GM18502 (cell line): ENCODE measurements around the gene ZNF329.
A peak's percentile ranks its signal among the peaks of the same experiment; 100 is the strongest.

Source experiments
- ATAC-seq: cut with Tn5 transposase; IDR thresholded peaks from one replicate; pipeline ENCODE4 v1.9.1; 2021; ENCODE audit warnings: mild to moderate bottlenecking; ENCODE audit not compliant: unreplicated experiment, poor library complexity

Gene ZNF329

GRCh38 chr19:58123354-58123753, 27.2 kb downstream of the ZNF329 start:
- no peak for ATAC-seq

- no peak for ATAC-seq
Measured at GRCh38 chr19:58118979-58119733, 31.4 kb downstream of the ZNF329 start.

- ATAC-seq, result no peak
Measured at GRCh38 chr19:58117841-58118575, 32.6 kb downstream of the ZNF329 start.

GRCh38 chr19:58108546-58108817, 42.1 kb downstream of the ZNF329 start:
- ATAC-seq, result no peak

GRCh38 chr19:58107778-58108545, 42.6 kb downstream of the ZNF329 start:
- no peak for ATAC-seq

- ATAC-seq, result no peak
Measured at GRCh38 chr19:58098682-58098998, 51.9 kb downstream of the ZNF329 start.

GRCh38 chr19:58097781-58098681, 52.6 kb downstream of the ZNF329 start, which contains the start of gene ZSCAN18:
Gene ZSCAN18, minus strand, starts transcription at chr19:58098231. Its CDS starts 7,964 bp downstream, at chr19:58090267.
- peak; percentile 76 for ATAC-seq

- ATAC-seq, result no peak
Measured at GRCh38 chr19:58097349-58097748, 53.2 kb downstream of the ZNF329 start.

GRCh38 chr19:58096884-58097283, 53.7 kb downstream of the ZNF329 start:
- ATAC-seq, result no peak

GRCh38 chr19:58095328-58095727, 55.3 kb downstream of the ZNF329 start:
- no peak for ATAC-seq

- no peak for ATAC-seq
Measured at GRCh38 chr19:58093071-58093470, 57.5 kb downstream of the ZNF329 start.

GRCh38 chr19:58091251-58091995, 59.2 kb downstream of the ZNF329 start:
- ATAC-seq, result no peak

- ATAC-seq, result no peak
Measured at GRCh38 chr19:58089846-58090245, 60.7 kb downstream of the ZNF329 start.

- no peak for ATAC-seq
Measured at GRCh38 chr19:58088521-58089052, 62.0 kb downstream of the ZNF329 start.

GRCh38 chr19:58086825-58087710, 63.5 kb downstream of the ZNF329 start:
- no peak for ATAC-seq

- ATAC-seq, result no peak
Measured at GRCh38 chr19:58085348-58085875, 65.2 kb downstream of the ZNF329 start.

GRCh38 chr19:58084596-58085347, 65.8 kb downstream of the ZNF329 start:
- ATAC-seq, result no peak
